Naive B cell (primary cell): Measurements from ENCODE around the gene BCKDHA. TPM values are rescaled to one million over a fixed set of nuclear protein-coding genes. Genes with fewer than 3 reads are reported as not detected.
"Not testable (repeated sequence)": the region's sequence is repeated elsewhere in the genome, so short reads cannot be mapped to it uniquely, and the experiment has no call there.

Source experiments
- ATAC-seq, 2 donors: fragments of 150-1000 bp; cut with Tn5 transposase; 2 replicates each; pipeline ENCODE4 v1.10.0; 2021; ENCODE audit warnings: low read depth in 2 of 2, mild to moderate bottlenecking in 2 of 2, moderate library complexity in 2 of 2
- DNase-seq: peaks from one replicate; pipeline ENCODE4 v3.0.0; 2022
- H3K27ac Mint-ChIP-seq, 6 donors: one replicate each; pipeline ENCODE4 v1.8.0; 2020 to 2022; ENCODE audit warnings: mild to moderate bottlenecking in 6 of 6, mixed read lengths in 6 of 6, moderate library complexity in 5 of 6, inconsistent platforms in 2 of 6
- H3K27me3 Mint-ChIP-seq, 3 donors: one replicate each; pipeline ENCODE4 v1.8.0; 2021 to 2022; ENCODE audit warnings: mixed read lengths in 3 of 3, mild to moderate bottlenecking in 1 of 3
- H3K36me3 Mint-ChIP-seq, 2 donors: one replicate each; pipeline ENCODE4 v1.8.0; 2020 to 2022; ENCODE audit warnings: mixed read lengths in 2 of 2, inconsistent platforms in 1 of 2, mild to moderate bottlenecking in 1 of 2
- H3K4me1 Mint-ChIP-seq, 3 donors: one replicate each; pipeline ENCODE4 v1.8.0; 2020 to 2022; ENCODE audit warnings: mixed read lengths in 3 of 3, inconsistent platforms in 1 of 3, mild to moderate bottlenecking in 1 of 3, moderate library complexity in 1 of 3
- H3K4me3 Mint-ChIP-seq, 8 donors: one replicate each; pipeline ENCODE4 v1.8.0; 2020 to 2022; ENCODE audit warnings: mild to moderate bottlenecking in 8 of 8, mixed read lengths in 8 of 8, moderate library complexity in 8 of 8, inconsistent platforms in 2 of 8
- H3K9me3 Mint-ChIP-seq, 7 donors: one replicate each; pipeline ENCODE4 v1.8.0; 2020 to 2022; ENCODE audit warnings: mixed read lengths in 7 of 7, mild to moderate bottlenecking in 5 of 7, inconsistent platforms in 2 of 7, moderate library complexity in 1 of 7
- polyA plus RNA-seq, 6 donors: library from polyadenylated mRNA; unstranded; fragments of 300-500 nt; fragmentation: Illumina TruSeq; gene quantifications; one replicate each; pipeline ENCODE4 v1.2.3, GENCODE V29; 2021; ENCODE audit warnings: low read depth in 6 of 6

Gene BCKDHA
- polyA plus RNA-seq, 6 donors from 2014 or later, result 50.3 to 79.8 (median 68.0) TPM

GRCh38 chr19:41426952-41427646 lies 29.5 kb downstream of the BCKDHA start, which contains the start of gene B3GNT8:
B3GNT8 (minus strand) TSS chr19:41427374; CDS start chr19:41426778, 596 bp downstream.
- Mint-ChIP-seq H3K4me1 (peaks cover 20 to 21% (median 21%) of the 10 kb centered on the region in 3 donors), H3K9me3 (no peaks in the 10 kb centered on the region), H3K27ac (peak within 1 kb of the TSS in 5 of 6 donors; percentile 76 to 97 (median 81)), H3K36me3 (peaks cover 5 to 19% of the 10 kb centered on the region in 2 donors), H3K4me3 (peak within 1 kb of the TSS in 7 of 8 donors; percentile 20 to 71 (median 61)), H3K27me3 (no peaks in the 10 kb centered on the region)
- peak; percentile 20 to 39 for ATAC-seq
- DNase-seq, result no peak

GRCh38 chr19:41427647-41428480 lies 30.2 kb downstream of the BCKDHA start:
- Mint-ChIP-seq H3K4me1 (peaks cover 21 to 23% (median 21%) of the 10 kb centered on the region in 3 donors), H3K36me3 (peaks cover 12 to 18% of the 10 kb centered on the region in 2 donors), H3K9me3 (no peaks in the 10 kb centered on the region), H3K27ac (peak overlapping the region in 4 of 6 donors; percentile 78 to 97 (median 81)), H3K4me3 (peak overlapping the region in 6 of 8 donors; percentile 20 to 71 (median 64)), H3K27me3 (no peaks in the 10 kb centered on the region)
- ATAC-seq (peak; percentile 41 to 45), DNase-seq (no peak)

GRCh38 chr19:41428481-41428859 lies 30.9 kb downstream of the BCKDHA start:
- DNase-seq, result no peak
- Mint-ChIP-seq H3K27me3 (no peaks in the 10 kb centered on the region), H3K9me3 (no peaks in the 10 kb centered on the region), H3K4me3 (peak overlapping the region in 2 of 8 donors; percentile 16 to 66), H3K4me1 (peaks cover 21 to 23% (median 21%) of the 10 kb centered on the region in 3 donors), H3K36me3 (peaks cover 12 to 16% of the 10 kb centered on the region in 2 donors), H3K27ac (peak overlapping the region in 3 of 6 donors; percentile 81 to 82 (median 81))
- no peak for ATAC-seq

GRCh38 chr19:41430922-41431321 lies 33.3 kb downstream of the BCKDHA start:
- ATAC-seq (no peak), DNase-seq (no peak)
- Mint-ChIP-seq H3K4me3 (peak overlapping the region in 1 of 8 donors; percentile 57), H3K27ac (peak overlapping the region in 1 of 6 donors; percentile 57), H3K4me1 (peaks cover 20 to 28% (median 21%) of the 10 kb centered on the region in 3 donors), H3K27me3 (no peaks in the 10 kb centered on the region), H3K9me3 (no peaks in the 10 kb centered on the region), H3K36me3 (peaks cover 12 to 24% of the 10 kb centered on the region in 2 donors)

- Mint-ChIP-seq H3K9me3 (no peaks in the 10 kb centered on the region), H3K27ac (no peak overlapping the region), H3K4me1 (peaks cover 20 to 30% (median 21%) of the 10 kb centered on the region in 3 donors), H3K36me3 (peaks cover 12 to 24% of the 10 kb centered on the region in 2 donors), H3K4me3 (no peak overlapping the region), H3K27me3 (no peaks in the 10 kb centered on the region)
- DNase-seq (no peak), ATAC-seq (no peak)
These were observed 34.1 kb downstream of the BCKDHA start for GRCh38 chr19:41431426-41432386.

- H3K9me3 Mint-ChIP-seq, result no peaks in the 10 kb centered on the region
- H3K4me1 Mint-ChIP-seq, result peaks cover 12 to 22% (median 15%) of the 10 kb centered on the region in 3 donors
- DNase-seq (no peak), ATAC-seq (no peak)
- peaks cover 12 to 31% of the 10 kb centered on the region in 2 donors for H3K36me3 Mint-ChIP-seq
- H3K27me3 Mint-ChIP-seq, result no peaks in the 10 kb centered on the region
- H3K4me3 Mint-ChIP-seq, result no peak overlapping the region
- no peak overlapping the region for H3K27ac Mint-ChIP-seq
These were observed 35.6 kb downstream of the BCKDHA start for GRCh38 chr19:41433171-41433570.

DNA sequence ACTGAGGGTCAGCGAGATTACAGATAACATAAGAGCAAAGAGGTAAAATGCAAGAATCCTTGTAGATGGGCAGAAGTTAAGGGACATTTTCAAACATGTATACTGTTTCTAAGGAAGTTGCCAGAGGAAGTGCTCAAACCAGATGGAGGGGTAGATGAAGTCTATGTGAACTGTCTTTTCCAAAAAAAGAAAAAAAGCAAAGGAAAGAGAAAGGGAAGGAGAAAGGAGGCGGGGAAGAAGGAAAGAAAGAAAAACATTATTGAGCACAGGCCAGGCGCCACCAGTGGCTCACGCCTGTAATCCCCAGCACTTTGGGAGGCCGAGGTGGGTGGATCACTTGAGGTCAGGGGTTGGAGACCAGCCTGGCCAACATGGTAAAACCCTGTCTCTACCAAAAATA lies 36.8 kb downstream of the BCKDHA start:
- Mint-ChIP-seq H3K27me3 (no peaks in the 10 kb centered on the region), H3K4me1 (peaks cover 7 to 22% (median 8%) of the 10 kb centered on the region in 3 donors), H3K36me3 (peaks cover 12 to 31% of the 10 kb centered on the region in 2 donors), H3K27ac (peak overlapping the region in 2 of 6 donors; percentile 3 to 56), H3K9me3 (no peaks in the 10 kb centered on the region), H3K4me3 (peak overlapping the region in 1 of 8 donors; percentile 59)
- DNase-seq, result no peak
- no peak for ATAC-seq

DNA sequence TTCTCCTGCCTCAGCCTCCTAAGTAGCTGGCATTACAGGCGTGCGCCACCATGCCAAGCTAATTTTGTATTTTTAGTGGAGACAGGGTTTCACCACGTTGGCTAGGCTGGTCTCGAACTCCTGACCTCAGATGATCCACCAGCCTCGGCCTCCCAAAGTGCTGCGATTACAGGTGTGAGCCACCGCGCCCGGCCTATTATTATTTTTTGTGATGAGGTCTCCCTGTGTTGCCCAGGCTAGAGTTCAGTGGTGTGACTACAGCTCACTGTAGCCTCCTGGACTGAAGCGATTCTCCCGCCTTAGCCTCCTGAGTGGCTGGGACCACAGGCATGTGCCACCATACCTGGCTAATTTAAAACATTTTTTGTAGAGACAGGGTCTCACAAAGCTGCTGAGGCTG lies 37.8 kb downstream of the BCKDHA start:
- not testable (repeated sequence) for ATAC-seq, H3K4me3 Mint-ChIP-seq, DNase-seq, H3K9me3 Mint-ChIP-seq, H3K27ac Mint-ChIP-seq, H3K27me3 Mint-ChIP-seq
- Mint-ChIP-seq H3K4me1 (peaks cover 7 to 24% (median 8%) of the 10 kb centered on the region in 3 donors), H3K36me3 (peaks cover 12 to 31% of the 10 kb centered on the region in 2 donors)

DNA sequence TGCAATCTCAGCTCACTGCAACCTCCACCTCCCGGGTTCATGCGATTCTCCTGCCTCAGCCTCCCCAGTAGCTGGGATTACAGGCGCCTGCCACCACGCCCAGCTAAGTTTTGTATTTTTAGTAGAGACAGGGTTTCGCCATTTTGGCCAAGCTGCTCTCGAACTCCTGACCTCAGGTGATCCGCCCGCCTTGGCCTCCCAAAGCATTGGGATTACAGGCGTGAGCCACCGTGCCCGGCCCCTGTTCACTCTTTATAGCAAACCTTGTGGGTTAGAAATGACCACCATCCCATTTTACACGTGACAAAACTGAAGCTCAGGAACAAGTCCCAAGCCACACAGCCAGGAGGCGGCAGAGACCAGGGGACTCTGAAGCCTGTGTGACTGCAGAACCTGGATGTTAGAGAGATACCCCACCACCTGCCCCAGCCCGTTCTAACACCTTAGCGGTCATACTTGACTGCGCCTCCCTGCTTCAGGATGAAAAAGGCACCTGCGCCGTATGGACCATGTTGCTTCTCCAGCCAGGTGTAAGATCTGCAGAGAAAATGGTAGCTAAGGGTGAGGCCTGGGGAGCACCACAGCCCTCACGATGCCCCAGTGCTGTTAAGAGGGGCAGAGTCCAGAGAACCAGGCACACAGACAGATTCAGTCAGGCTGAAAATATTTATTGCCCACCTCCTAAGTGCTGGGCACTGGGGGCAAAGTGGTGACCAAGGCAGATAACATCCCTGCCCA lies 38.5 kb downstream of the BCKDHA start:
- Mint-ChIP-seq H3K9me3 (no peaks in the 10 kb centered on the region), H3K36me3 (peaks cover 9 to 31% of the 10 kb centered on the region in 2 donors), H3K27ac (no peak overlapping the region), H3K27me3 (no peaks in the 10 kb centered on the region), H3K4me1 (peaks cover 6 to 29% (median 13%) of the 10 kb centered on the region in 3 donors), H3K4me3 (peak overlapping the region in 1 of 8 donors; percentile 56)
- DNase-seq, result no peak
- no peak for ATAC-seq

GRCh38 chr19:41436674-41436951 lies 39.0 kb downstream of the BCKDHA start:
- H3K4me3 Mint-ChIP-seq, result peak overlapping the region in 3 of 8 donors; percentile 4 to 22 (median 9)
- no peaks in the 10 kb centered on the region for H3K27me3 Mint-ChIP-seq
- no peaks in the 10 kb centered on the region for H3K9me3 Mint-ChIP-seq
- DNase-seq, result no peak
- ATAC-seq, result no peak
- H3K27ac Mint-ChIP-seq, result peak overlapping the region in 1 of 6 donors; percentile 68
- H3K36me3 Mint-ChIP-seq, result peaks cover 8 to 27% of the 10 kb centered on the region in 2 donors
- peaks cover 6 to 29% (median 13%) of the 10 kb centered on the region in 3 donors for H3K4me1 Mint-ChIP-seq

- Mint-ChIP-seq H3K27me3 (peaks cover under 1 to 2% (median 2%) of the 10 kb centered on the region in 3 donors), H3K27ac (peak overlapping the region in 3 of 6 donors; percentile 11 to 93 (median 27)), H3K36me3 (peaks cover 0 to 15% of the 10 kb centered on the region in 2 donors), H3K4me1 (peaks cover 6 to 25% (median 13%) of the 10 kb centered on the region in 3 donors), H3K9me3 (no peaks in the 10 kb centered on the region), H3K4me3 (peak overlapping the region in 3 of 8 donors; percentile 7 to 60 (median 17))
- ATAC-seq, result no peak
- no peak for DNase-seq
These were observed 40.4 kb downstream of the BCKDHA start for GRCh38 chr19:41437944-41438574.
